GM19351 (cell line): ENCODE results near the gene ZNF10.

Experiments
- ATAC-seq: cut with Tn5 transposase; IDR thresholded peaks from one replicate; pipeline ENCODE4 v1.9.1; 2021; ENCODE audit warnings: mild to moderate bottlenecking, moderate library complexity; ENCODE audit not compliant: unreplicated experiment

ZNF10 gene

DNA sequence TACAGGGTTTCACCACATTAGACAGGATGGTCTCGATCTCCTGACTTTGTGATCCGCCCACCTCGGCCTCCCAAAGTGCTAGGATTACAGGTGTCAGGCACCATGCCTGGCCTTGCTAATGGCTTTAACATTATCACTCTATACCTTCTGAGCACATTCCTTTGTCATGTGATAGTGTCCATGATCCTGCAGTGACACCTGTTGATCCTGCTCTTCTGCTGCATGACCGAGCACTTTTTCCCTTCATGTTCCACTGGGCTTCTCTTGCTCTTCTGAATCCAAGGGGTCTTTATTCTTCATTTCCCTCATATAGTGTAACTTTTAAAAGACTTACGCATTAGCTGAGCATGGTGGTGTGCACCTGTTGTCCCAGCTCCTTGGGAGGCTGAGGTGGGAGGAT lies 62.4 kb downstream of the ZNF10 start:
- ATAC-seq, result no peak

DNA sequence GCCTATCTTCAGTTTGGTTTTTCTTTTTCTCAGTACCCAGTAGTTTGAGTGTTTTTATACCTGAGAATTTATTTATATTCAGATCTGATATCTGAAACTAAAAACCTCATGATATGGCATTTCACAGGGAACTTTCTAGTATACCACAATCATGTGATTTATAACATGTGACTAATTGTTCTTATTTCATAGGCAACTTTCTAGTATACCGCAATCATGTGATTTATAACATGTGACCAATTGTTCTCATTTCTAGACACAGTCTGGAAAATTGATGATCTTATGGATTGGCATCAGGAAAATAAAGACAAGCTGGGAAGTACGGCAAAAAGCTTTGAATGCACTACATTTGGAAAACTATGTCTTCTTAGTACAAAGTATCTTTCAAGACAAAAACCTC lies 71.5 kb downstream of the ZNF10 start:
- ATAC-seq, result no peak

DNA sequence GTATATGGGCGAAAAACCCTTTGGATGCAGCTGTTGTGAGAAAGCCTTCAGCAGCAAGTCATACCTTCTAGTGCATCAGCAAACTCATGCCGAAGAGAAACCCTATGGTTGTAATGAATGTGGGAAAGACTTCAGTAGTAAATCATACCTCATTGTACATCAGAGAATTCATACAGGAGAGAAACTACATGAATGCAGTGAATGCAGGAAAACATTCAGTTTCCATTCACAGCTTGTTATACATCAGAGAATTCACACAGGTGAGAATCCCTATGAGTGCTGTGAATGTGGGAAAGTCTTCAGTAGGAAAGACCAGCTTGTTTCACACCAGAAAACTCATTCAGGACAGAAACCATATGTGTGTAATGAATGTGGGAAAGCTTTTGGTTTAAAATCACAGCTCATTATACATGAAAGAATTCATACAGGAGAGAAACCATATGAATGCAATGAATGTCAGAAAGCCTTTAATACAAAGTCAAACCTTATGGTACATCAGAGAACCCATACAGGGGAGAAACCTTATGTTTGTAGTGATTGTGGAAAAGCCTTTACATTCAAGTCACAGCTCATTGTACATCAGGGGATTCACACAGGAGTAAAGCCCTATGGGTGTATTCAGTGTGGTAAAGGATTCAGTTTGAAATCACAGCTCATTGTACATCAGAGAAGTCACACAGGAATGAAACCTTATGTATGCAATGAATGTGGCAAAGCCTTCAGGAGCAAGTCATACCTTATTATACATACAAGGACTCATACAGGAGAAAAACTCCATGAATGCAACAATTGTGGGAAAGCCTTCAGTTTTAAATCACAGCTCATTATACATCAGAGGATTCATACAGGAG lies 72.3 kb downstream of the ZNF10 start:
- ATAC-seq, result no peak

DNA sequence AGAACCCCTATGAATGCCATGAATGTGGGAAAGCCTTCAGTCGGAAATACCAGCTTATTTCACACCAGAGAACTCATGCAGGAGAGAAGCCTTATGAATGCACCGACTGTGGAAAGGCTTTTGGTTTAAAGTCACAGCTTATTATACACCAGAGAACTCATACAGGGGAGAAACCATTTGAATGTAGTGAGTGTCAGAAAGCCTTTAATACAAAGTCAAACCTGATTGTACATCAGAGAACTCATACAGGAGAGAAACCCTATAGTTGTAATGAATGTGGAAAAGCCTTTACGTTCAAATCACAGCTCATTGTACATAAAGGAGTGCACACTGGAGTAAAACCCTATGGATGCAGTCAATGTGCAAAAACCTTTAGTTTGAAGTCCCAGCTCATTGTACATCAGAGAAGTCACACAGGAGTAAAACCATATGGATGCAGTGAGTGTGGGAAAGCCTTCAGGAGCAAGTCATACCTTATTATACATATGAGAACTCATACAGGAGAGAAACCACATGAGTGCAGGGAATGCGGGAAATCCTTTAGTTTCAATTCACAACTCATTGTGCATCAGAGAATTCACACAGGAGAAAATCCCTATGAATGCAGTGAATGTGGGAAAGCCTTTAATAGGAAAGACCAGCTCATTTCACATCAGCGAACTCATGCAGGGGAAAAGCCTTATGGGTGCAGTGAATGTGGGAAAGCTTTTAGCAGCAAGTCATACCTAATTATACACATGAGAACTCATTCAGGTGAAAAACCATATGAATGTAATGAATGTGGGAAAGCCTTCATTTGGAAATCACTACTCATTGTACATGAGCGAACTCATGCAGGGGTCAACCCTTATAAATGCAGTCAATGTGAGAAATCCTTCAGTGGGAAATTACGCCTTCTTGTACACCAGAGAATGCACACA lies 73.2 kb downstream of the ZNF10 start:
- ATAC-seq, result no peak

DNA sequence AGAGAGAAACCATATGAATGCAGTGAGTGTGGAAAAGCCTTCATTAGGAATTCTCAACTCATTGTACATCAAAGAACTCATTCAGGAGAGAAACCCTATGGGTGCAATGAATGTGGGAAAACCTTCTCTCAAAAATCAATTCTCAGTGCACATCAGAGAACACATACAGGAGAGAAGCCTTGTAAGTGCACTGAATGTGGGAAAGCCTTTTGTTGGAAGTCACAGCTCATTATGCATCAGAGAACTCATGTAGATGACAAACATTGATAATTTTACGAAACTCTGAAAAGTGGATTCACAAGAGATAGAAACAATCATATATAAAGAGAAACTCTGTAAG lies 73.8 kb downstream of the ZNF10 start:
- no peak for ATAC-seq

DNA sequence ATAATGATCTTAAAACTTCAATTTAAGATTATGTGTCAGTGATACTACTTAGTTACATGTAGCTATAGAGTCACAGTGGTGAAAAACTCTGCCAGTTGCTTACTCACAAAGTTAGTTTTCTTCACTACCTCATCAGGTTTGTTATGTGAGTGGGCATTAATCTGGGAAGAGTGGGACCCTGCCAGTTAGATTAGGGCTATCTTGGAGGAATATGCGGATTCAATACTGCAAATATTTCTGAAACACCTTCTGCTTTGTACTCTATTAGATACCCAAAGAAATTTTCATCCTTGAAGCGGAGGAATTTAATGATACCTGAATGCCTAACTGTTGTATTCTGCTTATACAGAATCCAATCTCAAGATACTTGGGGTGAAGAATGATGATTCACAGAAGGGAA lies 76.0 kb downstream of the ZNF10 start:
- no peak for ATAC-seq
